Lower lobe of right lung (tissue), 2 donors: ENCODE measurements around the gene PDE4B. TPM values are rescaled to one million over a fixed set of nuclear protein-coding genes. Genes with fewer than 3 reads are reported as not detected.

Experiments used
- ATAC-seq, 2 donors: fragments of 200-7000 bp; cut with Tn5 transposase; one replicate each; pipeline ENCODE4 v1.9.1; 2020 to 2022; ENCODE audit warnings: mild to moderate bottlenecking in 2 of 2, moderate library complexity in 2 of 2
- DNase-seq: peaks from one replicate; pipeline ENCODE4 v3.0.0-alpha.2; 2020
- H3K27ac ChIP-seq: fragments of 200-600 bp; one replicate; pipeline ENCODE4 v1.8.0; 2022
- H3K27me3 ChIP-seq: fragments of 200-600 bp; one replicate; pipeline ENCODE4 v1.8.0; 2022; ENCODE audit warnings: low read depth
- H3K36me3 ChIP-seq: fragments of 200-600 bp; one replicate; pipeline ENCODE4 v1.8.0; 2022; ENCODE audit warnings: mild to moderate bottlenecking
- H3K4me1 ChIP-seq: fragments of 200-600 bp; one replicate; pipeline ENCODE4 v1.8.0; 2022
- H3K4me3 ChIP-seq: fragments of 200-600 bp; one replicate; pipeline ENCODE4 v1.8.0; 2022; ENCODE audit warnings: mild to moderate bottlenecking
- H3K9me3 ChIP-seq: fragments of 200-600 bp; one replicate; pipeline ENCODE4 v1.8.0; 2022
- CTCF ChIP-seq: fragments of 200-600 bp; IDR thresholded peaks from one replicate; pipeline ENCODE4 v1.8.0; 2022; ENCODE audit warnings: antibody characterized with exemption, mild to moderate bottlenecking
- intact Hi-C: fragments of 100-400 bp; cut with DNase I; formaldehyde crosslinking; loops from one replicate; pipeline ENCODE4 v1.11.0; 2022
- total RNA-seq: library from RNA; stranded (reverse); fragmentation: NEBNext Ultra II Directional; extraction: Animal tissue kit (Norgen Biotek cat#: 25700); gene quantifications from one replicate; pipeline ENCODE4 v1.2.1, GENCODE V29; 2021
- donor health status: DM: no; HTN: yes; CAD: no; lungs with severe emphysema.

PDE4B gene
- total RNA-seq, 1 donor from 2014 or later, result 26.9 TPM

- no peaks in the 10 kb centered on the region for H3K9me3 ChIP-seq
- ATAC-seq (no peak), DNase-seq (no peak)
- no peaks in the 10 kb centered on the region for H3K4me1 ChIP-seq
- H3K36me3 ChIP-seq, result no peaks in the 10 kb centered on the region
- TF ChIP-seq CTCF, result no peak
- no peak overlapping the region for H3K4me3 ChIP-seq
- no peak overlapping the region for H3K27ac ChIP-seq
- no peaks in the 10 kb centered on the region for H3K27me3 ChIP-seq
- intact Hi-C loops, result no loop called here
Measured at GRCh38 chr1:65880611-65881010, 87.9 kb downstream of the PDE4B start.

GRCh38 chr1:65881067-65881594 lies 88.4 kb downstream of the PDE4B start:
- Histone ChIP-seq H3K4me1 (no peaks in the 10 kb centered on the region), H3K9me3 (no peaks in the 10 kb centered on the region), H3K36me3 (no peaks in the 10 kb centered on the region), H3K27ac (no peak overlapping the region), H3K27me3 (no peaks in the 10 kb centered on the region), H3K4me3 (no peak overlapping the region)
- peak; percentile 13 for DNase-seq
- intact Hi-C loops, result no loop called here
- ATAC-seq, result no peak
- TF ChIP-seq CTCF, result no peak

- intact Hi-C loops, result no loop called here
- H3K9me3 ChIP-seq, result no peaks in the 10 kb centered on the region
- no peak for TF ChIP-seq CTCF
Measured at GRCh38 chr1:65882076-65882475, 89.4 kb downstream of the PDE4B start.

GRCh38 chr1:65889441-65889840 lies 96.7 kb downstream of the PDE4B start:
- no peak for DNase-seq
- intact Hi-C loops, result no loop called here
- no peaks in the 10 kb centered on the region for H3K4me1 ChIP-seq
- H3K27ac ChIP-seq, result no peak overlapping the region
- H3K4me3 ChIP-seq, result no peak overlapping the region
- peaks cover 6% of the 10 kb centered on the region for H3K9me3 ChIP-seq
- no peak for TF ChIP-seq CTCF
- no peaks in the 10 kb centered on the region for H3K27me3 ChIP-seq
- ATAC-seq, result no peak
- no peaks in the 10 kb centered on the region for H3K36me3 ChIP-seq

More at GRCh38 chr1:65882076-65882475, 89.4 kb downstream of the PDE4B start:
- Histone ChIP-seq H3K27me3 (no peaks in the 10 kb centered on the region), H3K27ac (no peak overlapping the region), H3K4me1 (no peaks in the 10 kb centered on the region), H3K36me3 (no peaks in the 10 kb centered on the region), H3K4me3 (no peak overlapping the region)
- DNase-seq, result no peak
- ATAC-seq, result no peak

- TF ChIP-seq CTCF, result no peak
- H3K36me3 ChIP-seq, result no peaks in the 10 kb centered on the region
- no peaks in the 10 kb centered on the region for H3K4me1 ChIP-seq
- intact Hi-C loops, result no loop called here
- DNase-seq, result no peak
- H3K4me3 ChIP-seq, result no peak overlapping the region
- H3K27me3 ChIP-seq, result no peaks in the 10 kb centered on the region
- no peak for ATAC-seq
- no peak overlapping the region for H3K27ac ChIP-seq
- H3K9me3 ChIP-seq, result peaks cover 6% of the 10 kb centered on the region
Measured at GRCh38 chr1:65890201-65890843, 97.6 kb downstream of the PDE4B start.
